T-helper 2 cell (primary cell): ENCODE measurements around the gene MYOD1.

Experiments used
- DNase-seq, 5 experiments: peaks; one replicate each; pipeline versions ENCODE4 v3.0.0 to v3.0.0-alpha.2; 2012 to 2022

Gene MYOD1

DNA sequence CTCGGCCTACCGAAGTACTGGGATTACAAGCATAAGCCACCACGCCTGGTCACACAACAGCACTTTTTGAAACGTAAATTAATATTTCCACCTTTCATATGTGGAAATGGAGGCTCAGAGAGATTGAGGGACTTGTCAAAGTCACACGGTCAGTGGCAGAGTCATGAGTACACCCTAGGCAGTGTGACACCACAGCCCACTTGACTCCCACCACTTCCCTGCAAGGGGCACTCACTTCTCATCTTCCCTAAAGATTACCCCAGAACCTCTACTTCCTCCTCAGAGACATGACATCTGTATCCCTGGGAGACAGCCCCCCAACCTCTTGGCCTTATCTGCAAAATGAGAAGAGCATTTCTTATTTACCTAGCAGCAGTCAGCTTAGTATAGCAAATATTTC lies 16.5 kb upstream of the MYOD1 start:
- no peak for DNase-seq

DNA sequence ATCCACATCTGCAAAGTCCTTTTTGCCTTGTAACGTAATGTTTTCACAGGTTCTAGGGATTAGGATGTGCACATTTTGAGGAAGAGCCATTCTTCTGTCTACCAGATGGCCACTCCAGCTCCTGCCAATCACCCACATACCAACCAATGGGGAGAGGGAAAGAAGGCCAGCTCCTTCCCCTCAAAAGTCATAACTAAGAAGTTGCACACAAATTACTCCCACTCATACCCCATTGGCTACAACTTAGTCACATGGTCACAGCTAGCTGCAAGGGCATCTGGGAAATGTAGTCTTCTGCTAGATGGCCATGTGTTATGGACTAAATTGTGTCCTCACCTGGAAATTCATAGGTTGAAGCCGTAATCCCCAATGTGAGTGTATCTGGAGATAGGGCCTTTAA lies 15.4 kb upstream of the MYOD1 start:
- peak in 1 of 5 experiments; percentile 10 for DNase-seq

DNA sequence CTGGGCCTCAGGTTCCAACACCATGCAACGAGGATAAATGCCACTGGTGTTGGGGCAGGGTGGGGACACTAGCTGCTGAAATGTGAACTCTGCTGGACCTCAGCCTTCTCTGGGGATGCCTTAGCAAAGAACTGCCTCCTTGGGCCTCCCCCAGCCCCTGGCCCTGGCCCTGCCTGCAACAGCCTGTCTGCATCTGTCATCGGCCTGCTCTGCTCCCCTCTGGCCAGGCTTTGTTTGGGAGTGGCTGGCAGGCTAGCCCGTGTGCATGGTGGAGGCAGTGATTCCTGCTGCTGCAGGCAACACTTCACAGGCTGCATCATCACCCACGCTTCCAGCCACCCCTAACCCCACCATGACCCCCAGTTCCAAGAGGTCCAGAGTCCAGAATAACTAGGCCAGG lies 11.5 kb upstream of the MYOD1 start:
- no peak for DNase-seq

DNA sequence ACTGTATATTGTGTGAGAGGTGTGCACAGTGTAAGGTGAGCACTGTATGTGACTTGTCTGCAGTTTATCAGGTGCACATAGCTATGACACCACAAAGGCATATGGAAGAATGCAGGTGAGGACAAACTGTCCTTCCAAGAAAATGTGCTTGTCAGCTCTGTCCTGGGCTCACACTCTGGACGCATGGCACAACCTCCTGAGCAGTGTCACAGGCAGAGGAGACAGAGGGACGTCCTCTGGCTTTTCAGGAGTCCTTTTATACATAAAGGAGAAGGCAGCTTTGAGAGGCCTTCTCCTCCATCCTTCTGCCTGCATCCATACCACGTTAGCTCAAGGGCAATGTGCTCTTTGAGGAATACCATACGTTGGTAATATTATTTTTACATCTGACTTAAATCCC lies 7.5 kb upstream of the MYOD1 start:
- no peak for DNase-seq

DNA sequence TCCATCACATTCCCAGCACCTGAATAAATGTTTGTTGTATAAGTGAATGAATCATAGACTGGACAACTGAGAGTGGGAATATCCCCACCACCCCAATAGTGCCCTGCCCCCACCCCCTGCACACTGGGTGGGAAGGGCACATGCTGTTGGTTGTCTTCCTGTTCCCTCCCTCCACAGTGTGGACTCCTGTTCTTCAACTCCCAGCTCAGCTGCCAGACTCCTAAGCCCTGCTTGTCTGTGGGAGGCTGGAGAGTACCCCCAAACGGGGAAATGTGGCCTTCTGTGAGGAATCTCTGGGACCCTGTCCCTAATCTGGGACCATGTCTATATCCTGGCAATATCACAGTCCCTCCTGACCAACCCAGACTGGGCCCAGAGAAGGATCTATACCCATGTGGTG lies 5.5 kb upstream of the MYOD1 start:
- no peak for DNase-seq

DNA sequence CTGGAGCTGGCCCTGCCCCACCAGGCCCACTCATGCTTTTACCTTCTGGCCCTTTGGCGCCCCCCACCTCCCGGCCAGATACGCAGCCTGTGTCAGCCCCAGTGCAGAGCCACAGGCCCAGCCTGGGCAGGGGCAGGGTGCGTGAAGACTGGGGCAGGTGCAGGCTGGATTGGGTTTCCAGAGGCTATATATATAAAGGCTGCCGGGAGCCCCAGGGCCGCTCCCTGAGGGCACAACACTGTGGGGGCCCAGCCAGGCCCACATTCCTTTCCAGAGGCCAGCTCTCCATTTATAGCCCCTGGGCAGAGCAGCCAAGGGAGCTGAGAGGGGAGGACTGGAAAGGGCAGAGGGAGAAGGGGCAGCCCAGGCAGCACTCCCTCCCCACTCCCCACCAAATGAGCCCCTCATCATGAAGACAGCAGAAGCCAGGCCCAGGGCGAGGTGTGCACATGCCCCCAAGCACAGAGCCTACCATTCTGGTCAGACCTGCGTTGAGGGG lies 5.0 kb upstream of the MYOD1 start:
- DNase-seq = no peak

DNA sequence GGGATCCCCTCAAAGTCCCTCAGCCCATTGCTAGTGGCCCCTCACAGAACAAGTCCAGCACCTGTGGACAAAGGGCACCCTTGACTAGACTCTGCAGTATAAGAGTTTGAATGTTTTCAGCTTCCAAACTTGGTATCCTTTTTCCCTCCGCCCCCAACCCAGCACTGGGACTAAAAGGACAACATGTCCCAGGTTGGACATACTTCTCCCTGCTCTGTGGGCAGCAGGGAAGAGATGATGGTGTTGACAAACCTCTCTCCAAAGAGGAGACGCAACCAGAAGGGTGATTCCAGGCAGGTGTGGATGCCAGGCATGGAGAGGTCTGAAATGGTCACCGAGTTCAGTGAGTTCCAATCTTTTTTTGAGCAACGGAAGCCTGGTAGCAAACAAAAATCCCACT lies 4.5 kb upstream of the MYOD1 start:
- DNase-seq = no peak

DNA sequence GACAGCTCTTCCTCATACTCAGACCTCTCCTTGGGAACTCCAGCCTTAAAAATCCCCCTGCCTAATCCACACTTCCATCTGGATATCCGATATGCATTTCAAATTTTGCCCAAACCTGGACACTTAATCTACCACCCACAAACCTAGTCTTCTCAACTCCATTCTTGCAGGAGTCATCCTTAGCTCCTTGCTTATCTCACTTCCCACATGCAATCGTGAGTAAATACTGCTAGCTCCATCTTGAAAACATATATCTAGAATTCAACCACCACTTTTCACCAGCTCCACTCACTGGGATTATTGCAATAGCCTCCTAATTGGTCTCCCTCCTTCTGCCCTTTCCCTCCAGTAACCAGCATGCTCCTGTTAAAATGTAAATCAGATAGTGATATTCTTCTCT lies 2.6 kb upstream of the MYOD1 start:
- no peak for DNase-seq

DNA sequence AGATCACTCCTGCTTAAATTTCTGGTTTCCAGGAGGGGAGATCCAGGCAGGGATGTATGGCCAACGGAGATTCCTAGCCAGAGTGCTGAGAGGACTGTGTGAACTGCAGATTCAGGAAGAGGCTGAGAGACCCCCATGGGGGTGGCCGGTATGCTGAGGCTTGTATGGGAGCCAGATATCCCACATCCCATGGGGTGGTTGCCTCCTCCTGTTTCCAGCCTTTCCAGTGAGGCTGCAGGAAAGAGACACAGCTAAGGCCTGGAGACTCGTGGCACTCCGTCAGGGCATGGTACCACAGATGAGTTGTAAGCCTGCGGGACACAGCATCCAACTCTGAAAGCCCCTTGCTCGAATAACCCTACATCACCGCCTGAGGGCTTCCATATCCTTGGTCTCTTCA lies 1.4 kb upstream of the MYOD1 start:
- DNase-seq = no peak

DNA sequence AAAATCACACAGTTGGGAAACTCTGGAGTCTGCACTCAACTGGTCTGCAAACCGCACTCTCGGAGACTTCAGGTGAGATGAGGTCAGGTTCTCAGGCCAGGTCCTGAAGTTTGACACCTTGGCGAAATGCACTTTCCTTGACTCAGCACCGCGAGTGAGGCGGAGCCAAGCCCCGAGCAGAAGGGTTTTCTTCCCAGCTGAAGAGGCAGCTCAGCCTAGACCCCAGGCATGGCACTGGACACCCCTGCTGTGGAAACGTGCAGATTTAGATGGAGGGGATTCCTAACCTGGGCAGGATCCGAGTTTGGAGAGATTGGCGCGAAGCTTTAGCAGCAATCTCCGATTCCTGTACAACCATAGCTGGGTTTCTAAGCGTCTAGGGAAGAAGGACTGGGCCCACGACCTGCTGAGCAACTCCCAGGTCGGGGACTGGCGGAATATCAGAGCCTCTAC lies 835 bp upstream of the MYOD1 start:
- no peak for DNase-seq

DNA sequence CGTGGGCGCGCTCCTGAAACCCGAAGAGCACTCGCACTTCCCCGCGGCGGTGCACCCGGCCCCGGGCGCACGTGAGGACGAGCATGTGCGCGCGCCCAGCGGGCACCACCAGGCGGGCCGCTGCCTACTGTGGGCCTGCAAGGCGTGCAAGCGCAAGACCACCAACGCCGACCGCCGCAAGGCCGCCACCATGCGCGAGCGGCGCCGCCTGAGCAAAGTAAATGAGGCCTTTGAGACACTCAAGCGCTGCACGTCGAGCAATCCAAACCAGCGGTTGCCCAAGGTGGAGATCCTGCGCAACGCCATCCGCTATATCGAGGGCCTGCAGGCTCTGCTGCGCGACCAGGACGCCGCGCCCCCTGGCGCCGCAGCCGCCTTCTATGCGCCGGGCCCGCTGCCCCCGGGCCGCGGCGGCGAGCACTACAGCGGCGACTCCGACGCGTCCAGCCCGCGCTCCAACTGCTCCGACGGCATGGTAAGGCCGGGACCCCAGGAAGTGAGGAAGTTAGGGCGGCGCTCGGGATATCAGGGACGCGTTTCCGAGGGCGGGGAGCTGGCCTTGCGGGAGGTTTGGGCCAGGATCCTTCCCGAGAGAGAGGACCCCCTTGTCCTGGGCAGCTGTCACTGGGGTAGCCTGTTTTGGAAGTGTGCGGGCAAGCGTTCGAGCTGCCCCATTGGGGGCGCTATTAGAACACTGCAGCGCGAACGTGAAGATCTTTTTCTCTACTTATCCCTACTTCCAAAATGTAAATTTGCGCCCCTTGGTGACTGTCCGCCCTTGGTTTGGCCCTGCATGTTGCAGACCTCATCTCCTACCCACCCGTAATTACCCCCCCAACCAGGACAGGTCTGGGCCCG lies 796 bp downstream of the MYOD1 start:
- DNase-seq = peak in 1 of 5 experiments; percentile 26

DNA sequence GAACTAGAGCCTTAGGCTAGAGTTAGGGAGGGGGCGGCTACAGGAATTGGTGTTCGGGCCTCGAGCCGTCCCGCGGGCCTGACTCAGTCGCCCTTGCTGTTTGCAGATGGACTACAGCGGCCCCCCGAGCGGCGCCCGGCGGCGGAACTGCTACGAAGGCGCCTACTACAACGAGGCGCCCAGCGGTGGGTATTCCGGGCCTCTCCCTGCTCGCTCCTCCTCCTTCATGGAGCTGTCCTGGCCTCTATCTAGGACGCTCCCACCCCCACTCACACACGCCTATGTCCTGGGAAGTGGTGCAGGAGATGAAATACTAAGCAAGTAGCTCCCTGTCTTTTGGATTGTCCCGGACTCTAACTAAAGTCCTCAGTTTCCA lies 1.4 kb downstream of the MYOD1 start:
- no peak for DNase-seq

DNA sequence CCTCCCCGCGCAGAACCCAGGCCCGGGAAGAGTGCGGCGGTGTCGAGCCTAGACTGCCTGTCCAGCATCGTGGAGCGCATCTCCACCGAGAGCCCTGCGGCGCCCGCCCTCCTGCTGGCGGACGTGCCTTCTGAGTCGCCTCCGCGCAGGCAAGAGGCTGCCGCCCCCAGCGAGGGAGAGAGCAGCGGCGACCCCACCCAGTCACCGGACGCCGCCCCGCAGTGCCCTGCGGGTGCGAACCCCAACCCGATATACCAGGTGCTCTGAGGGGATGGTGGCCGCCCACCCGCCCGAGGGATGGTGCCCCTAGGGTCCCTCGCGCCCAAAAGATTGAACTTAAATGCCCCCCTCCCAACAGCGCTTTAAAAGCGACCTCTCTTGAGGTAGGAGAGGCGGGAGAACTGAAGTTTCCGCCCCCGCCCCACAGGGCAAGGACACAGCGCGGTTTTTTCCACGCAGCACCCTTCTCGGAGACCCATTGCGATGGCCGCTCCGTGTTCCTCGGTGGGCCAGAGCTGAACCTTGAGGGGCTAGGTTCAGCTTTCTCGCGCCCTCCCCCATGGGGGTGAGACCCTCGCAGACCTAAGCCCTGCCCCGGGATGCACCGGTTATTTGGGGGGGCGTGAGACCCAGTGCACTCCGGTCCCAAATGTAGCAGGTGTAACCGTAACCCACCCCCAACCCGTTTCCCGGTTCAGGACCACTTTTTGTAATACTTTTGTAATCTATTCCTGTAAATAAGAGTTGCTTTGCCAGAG lies 2.0 kb downstream of the MYOD1 start:
- no peak for DNase-seq

DNA sequence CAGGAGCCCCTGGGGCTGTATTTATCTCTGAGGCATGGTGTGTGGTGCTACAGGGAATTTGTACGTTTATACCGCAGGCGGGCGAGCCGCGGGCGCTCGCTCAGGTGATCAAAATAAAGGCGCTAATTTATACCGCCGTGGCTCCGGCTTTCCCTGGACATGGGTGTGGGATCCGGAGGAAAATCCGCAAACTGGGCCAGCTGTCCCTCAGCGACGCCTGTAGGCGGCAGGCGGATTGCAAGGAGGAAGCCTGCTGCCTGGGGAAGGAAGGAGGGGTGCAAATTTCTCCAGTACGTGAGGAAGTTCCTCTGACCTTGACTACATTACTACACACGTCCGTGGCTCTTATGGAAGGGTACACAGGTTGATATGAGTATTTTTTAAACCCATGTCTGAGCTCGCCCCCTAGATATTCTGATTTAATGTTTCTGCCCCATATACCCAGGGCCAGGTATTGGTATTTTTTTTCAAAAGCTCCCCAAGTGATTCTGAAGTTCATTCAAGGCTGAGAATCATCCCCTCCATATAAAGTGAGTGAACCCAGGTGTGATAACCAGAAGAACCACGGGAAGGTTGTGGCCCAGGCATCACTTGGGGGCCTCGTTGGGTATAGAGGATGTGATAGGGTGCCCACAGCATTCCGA lies 2.8 kb downstream of the MYOD1 start:
- no peak for DNase-seq

DNA sequence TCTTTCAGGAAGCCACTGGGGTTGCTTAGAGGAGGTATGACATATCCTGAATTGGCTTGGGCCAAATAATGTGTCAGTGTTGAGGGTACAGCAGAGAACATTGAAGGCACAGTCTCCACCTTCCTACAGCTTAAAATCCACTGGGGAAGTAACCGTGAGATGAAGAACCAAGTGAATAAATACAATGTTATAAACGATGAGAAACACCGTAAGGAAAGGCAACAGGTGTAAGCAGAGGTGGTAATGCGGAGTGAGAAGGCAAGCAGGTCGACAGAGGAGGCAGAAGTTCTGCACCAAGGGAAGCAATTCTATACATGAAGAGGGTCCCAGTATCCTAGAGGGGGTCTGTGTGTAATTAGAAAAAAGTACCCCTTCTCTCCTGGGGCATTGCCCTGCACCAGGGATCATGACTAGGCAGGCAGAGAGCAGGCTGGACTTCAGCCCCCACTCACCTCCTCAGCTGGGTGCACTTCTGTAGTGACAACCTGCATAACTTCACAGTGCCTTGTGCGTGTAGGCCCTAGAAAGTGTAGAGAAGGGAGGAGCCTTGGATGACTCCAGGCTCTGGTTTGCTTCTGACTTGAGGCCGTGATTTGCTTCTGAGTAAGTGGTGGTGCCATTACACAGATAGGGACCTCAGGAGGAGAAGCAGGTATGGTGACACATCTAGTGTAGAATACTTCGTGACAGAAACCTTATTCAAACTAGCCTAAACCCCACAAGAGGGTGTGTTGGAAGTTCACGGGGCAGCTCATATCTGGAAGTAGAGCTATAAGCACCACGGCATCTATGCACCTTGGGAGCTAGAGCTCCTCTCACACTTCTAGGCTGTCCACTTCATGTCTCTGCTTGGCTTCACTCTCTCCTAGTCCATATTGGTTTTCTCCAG lies 4.9 kb downstream of the MYOD1 start:
- DNase-seq = no peak

DNA sequence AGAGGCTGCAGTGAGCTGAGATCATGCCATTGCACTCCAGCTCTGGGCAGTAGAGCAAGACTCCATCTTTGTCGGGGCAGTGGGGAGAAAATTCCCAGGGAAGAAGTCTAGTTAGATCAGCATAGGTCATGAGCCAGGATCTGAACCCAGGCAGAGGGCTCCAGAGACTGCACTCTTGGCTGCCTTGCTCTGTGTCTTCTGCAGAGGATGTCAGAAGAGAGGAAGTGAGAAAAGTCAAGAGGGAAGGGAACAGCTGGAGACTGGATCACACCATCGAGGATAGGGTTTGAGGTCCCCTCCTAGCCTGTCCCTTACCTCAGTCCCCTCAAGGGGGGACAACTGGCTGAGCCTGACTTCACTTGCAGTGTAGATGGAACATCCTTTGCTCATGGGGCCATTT lies 5.8 kb downstream of the MYOD1 start:
- no peak for DNase-seq

DNA sequence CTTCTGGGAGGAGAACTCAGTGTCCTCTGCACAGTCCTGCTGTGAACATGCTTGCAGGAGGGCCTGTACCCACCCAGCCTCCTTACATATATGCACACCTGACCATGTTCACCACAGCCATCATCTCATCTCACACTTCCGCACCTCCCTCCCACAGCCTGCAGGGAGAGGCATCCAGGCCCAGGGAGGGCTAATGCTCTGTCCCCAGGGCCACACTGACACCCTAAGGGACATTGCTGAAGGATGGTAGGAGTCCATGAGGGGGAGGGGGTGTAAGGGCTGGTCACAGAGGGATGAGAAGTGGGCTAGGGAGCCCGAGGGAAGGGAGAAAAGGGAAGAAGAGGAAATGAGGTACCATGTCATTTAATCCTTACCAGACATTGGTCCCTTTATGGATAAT lies 10.8 kb downstream of the MYOD1 start:
- DNase-seq = no peak

DNA sequence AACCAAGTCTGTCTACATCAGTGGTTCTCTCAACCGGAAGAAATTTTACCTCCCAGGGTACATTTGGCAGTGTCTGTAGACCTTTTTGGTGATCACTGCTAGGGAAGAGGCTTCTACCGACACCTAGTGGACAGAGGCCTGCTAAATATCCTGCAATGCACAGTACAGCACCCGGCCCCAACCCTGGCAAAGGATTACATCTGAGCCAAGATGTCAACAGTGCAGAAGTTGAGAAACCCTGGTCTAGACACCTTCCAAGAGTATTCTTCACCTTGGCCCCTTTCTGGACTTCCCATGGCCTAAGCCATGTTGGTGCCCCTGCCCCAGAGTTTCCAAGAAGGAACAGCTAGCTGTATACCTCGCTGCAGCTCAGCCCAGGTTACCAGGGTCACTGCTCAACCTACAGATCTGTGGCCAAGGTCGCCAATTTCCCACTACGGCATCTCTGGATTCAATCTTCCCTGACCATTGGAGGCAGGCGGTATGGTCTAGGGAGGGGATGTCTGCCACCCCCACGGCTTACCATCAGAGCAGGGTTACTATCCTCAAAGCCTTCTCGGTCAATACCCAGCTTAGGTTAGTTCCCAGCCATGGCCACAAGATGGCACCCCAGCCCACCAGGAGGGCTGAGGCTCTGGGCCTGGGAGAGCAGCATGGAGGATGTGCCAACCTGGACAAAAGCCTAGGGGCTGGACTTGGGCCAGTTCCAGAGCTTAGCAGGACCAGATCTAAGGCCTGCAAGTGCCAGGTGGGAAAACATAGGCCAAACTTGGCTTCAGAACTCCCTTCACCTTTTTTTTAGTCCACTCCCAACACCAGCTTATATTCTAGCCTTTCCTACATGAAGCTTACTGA lies 11.5 kb downstream of the MYOD1 start:
- DNase-seq = peak in 3 of 5 experiments; percentile 12 to 48 (median 36)

DNA sequence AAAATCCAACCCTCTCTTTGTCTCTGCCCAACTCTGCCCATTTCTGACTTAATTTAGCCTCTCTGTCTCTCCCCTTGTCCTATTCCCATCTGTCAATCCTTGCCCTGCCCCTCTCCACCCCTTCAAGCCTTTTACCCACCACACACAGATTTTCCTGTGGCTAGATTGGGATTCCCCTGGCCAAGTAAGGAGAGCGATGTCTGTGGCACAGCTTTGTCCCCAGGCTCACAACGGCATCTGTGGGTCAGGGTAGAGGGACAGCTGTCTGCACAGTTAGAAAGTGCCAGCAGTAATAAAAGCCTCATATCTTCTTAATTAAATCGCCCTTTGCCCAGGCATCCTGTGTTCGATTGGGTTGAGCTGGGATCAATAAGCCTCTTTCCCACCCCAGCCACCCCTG lies 13.9 kb downstream of the MYOD1 start:
- DNase-seq = no peak

DNA sequence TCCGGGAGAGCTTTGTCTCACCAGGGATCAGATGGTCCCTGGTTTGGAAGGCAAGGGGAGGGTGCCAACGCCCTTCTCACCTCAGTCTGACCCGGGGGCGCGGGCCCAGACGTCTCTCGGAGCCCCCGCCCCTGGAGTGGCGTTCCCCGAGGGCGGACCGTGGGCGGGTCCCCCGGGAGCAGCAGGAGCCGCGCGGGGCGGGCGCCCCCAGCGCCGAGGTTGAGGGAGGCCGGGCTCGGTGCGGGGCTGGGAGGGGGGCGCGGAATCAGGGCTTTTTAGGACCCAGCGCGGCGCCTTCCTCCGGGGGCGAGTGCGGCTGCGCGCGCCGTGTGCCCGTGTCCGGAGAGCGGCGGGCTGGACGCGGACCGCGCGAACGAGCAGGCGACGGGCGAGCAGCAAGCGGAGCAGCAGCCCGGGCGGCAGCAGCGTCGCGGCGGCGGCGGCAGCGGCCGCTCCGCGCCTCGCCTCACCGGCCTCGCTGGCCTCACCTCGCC lies 15.1 kb downstream of the MYOD1 start, which contains the start of gene KCNC1:
Gene KCNC1, plus strand, starts transcription at position 364 of the 494 bp plus-strand sequence. CDS start 1,222 bp downstream, outside the sequence.
- DNase-seq = no peak
